Measurements from ENCODE around the gene CCDC138.

Gene CCDC138

DNA sequence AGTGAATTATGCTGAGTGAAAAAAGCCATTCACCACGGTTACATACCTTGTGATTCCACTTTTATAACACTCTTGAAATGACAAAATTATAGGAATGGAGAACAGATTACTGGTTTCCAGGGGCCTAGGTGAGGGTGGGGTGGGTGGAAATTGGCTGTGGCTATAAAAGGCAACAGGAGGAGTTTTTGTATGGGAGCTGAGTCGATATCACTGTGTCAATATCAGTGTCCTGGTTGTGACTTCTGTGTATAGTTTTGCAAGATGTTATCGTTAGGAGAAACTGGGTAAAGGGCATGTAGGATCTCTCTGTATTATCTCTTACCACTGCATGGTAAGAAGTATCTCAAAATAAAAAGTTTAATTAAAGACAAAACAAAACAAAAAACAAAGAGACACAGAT is 118.1 kb downstream of the CCDC138 start:
- H3K4me3 Mint-ChIP-seq, result no peak overlapping the region
- no peak for DNase-seq
- H3K36me3 Mint-ChIP-seq (ENCODE audit: low read depth), result peaks cover 55% of the 10 kb centered on the region
- H3K9me3 Mint-ChIP-seq, result peaks cover 19% of the 10 kb centered on the region
- H3K4me1 Mint-ChIP-seq, result peaks cover 5% of the 10 kb centered on the region
- TF ChIP-seq, protein P1, sequence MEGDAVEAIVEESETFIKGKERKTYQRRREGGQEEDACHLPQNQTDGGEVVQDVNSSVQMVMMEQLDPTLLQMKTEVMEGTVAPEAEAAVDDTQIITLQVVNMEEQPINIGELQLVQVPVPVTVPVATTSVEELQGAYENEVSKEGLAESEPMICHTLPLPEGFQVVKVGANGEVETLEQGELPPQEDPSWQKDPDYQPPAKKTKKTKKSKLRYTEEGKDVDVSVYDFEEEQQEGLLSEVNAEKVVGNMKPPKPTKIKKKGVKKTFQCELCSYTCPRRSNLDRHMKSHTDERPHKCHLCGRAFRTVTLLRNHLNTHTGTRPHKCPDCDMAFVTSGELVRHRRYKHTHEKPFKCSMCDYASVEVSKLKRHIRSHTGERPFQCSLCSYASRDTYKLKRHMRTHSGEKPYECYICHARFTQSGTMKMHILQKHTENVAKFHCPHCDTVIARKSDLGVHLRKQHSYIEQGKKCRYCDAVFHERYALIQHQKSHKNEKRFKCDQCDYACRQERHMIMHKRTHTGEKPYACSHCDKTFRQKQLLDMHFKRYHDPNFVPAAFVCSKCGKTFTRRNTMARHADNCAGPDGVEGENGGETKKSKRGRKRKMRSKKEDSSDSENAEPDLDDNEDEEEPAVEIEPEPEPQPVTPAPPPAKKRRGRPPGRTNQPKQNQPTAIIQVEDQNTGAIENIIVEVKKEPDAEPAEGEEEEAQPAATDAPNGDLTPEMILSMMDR (IDR thresholded peaks at IDR 0.05), result no peak
- H3K27me3 Mint-ChIP-seq (ENCODE audit: low read depth, poor library complexity), result no peaks in the 10 kb centered on the region
- H3K27ac Mint-ChIP-seq, result peak overlapping the region; percentile 16

DNA sequence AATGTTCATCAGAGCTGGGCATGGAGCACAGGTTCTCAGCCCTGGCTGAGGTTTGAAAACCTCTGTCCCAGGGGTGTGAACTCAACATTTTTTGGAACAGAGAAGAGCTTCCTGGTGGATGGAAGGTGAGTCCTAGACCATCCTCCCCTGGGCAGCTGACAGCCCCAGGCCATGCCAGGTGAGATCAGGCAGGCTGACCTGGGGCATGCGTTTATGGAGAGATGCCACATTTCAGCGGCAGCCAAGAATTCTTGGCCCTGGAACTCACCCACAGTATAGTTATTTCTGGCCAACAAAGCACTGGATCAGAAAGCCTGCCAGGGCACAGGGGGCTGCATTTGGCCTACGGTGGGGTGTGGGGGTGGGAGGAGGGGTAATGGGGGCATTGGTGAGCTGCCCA is 118.6 kb downstream of the CCDC138 start:
- no peak overlapping the region for H3K4me3 Mint-ChIP-seq
- H3K27ac Mint-ChIP-seq, result peak overlapping the region; percentile 16

DNA sequence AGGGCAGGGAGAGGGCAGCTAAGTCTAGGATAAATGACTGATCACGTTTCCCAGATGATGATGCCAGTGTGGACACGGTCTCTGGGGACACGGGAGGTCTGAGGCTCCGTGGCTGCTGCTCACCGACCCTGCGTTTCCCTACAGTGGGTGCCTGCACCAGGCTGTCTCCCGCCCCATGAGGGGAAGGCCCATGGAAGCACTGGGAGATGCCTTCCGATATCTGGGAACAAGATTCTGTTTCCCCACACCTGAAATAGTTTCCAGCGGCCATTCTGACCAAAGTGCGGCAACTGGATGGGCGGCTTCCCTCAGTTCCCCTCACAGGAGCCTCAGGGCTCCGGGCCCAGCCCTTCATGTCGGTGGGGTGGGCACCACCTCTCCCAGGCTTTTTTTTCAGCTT is 119.3 kb downstream of the CCDC138 start:
- no peak overlapping the region for H3K27ac Mint-ChIP-seq
- peaks cover 44% of the 10 kb centered on the region for H3K36me3 Mint-ChIP-seq (ENCODE audit: low read depth)
- H3K4me3 Mint-ChIP-seq, result no peak overlapping the region
- TF ChIP-seq, protein P1 (IDR thresholded peaks at IDR 0.05), result no peak
- peaks cover 10% of the 10 kb centered on the region for H3K9me3 Mint-ChIP-seq
- no peak for DNase-seq
- H3K27me3 Mint-ChIP-seq (ENCODE audit: low read depth, poor library complexity), result no peaks in the 10 kb centered on the region
- peaks cover 5% of the 10 kb centered on the region for H3K4me1 Mint-ChIP-seq

More for the DNA sequence above, 118.6 kb downstream of the CCDC138 start:
- H3K4me1 Mint-ChIP-seq, result peaks cover 5% of the 10 kb centered on the region
- TF ChIP-seq, protein P1 (IDR thresholded peaks at IDR 0.05), result no peak
- peaks cover 16% of the 10 kb centered on the region for H3K9me3 Mint-ChIP-seq
- H3K36me3 Mint-ChIP-seq (ENCODE audit: low read depth), result peaks cover 50% of the 10 kb centered on the region
- no peak for DNase-seq
- H3K27me3 Mint-ChIP-seq (ENCODE audit: low read depth, poor library complexity), result no peaks in the 10 kb centered on the region

GRCh38 chr2:108906403-108907077 is 120.0 kb downstream of the CCDC138 start:
- peaks cover 5% of the 10 kb centered on the region for H3K9me3 Mint-ChIP-seq
- H3K36me3 Mint-ChIP-seq (ENCODE audit: low read depth), result peaks cover 42% of the 10 kb centered on the region
- peaks cover 2% of the 10 kb centered on the region for H3K27me3 Mint-ChIP-seq (ENCODE audit: low read depth, poor library complexity)
- TF ChIP-seq, protein P1 (IDR thresholded peaks at IDR 0.05), result no peak
- H3K27ac Mint-ChIP-seq, result no peak overlapping the region
- DNase-seq, result no peak
- H3K4me3 Mint-ChIP-seq, result no peak overlapping the region
- H3K4me1 Mint-ChIP-seq, result peaks cover 5% of the 10 kb centered on the region

- TF ChIP-seq, protein P1 (IDR thresholded peaks at IDR 0.05), result no peak
- no peak for DNase-seq
- H3K27ac Mint-ChIP-seq, result peak overlapping the region; percentile 22
- H3K9me3 Mint-ChIP-seq, result no peaks in the 10 kb centered on the region
- H3K36me3 Mint-ChIP-seq (ENCODE audit: low read depth), result peaks cover 39% of the 10 kb centered on the region
- H3K27me3 Mint-ChIP-seq (ENCODE audit: low read depth, poor library complexity), result peaks cover 3% of the 10 kb centered on the region
- peaks cover 5% of the 10 kb centered on the region for H3K4me1 Mint-ChIP-seq
- H3K4me3 Mint-ChIP-seq, result no peak overlapping the region
Observed at GRCh38 chr2:108907822-108908712, 121.5 kb downstream of the CCDC138 start.
